ES-I3 (cell line): ENCODE results near the gene DPP7.
A peak's percentile ranks its signal among the peaks of the same experiment; 100 is the strongest.

ENCODE experiments used
- H3K36me3 ChIP-seq: 2 replicates; pipeline ENCODE4 v1.6.1; 2013; ENCODE audit warnings: mild to moderate bottlenecking, low read length, control low read depth, moderate library complexity; ENCODE audit not compliant: insufficient read depth
- H3K4me1 ChIP-seq: 2 replicates; pipeline ENCODE4 v1.6.1; 2013; ENCODE audit warnings: mild to moderate bottlenecking, control low read depth, low read length; ENCODE audit not compliant: insufficient read depth
- H3K9ac ChIP-seq: 2 replicates; pipeline ENCODE4 v1.6.1; 2013; ENCODE audit warnings: low read depth, mild to moderate bottlenecking, low read length, moderate library complexity
- H3K9me3 ChIP-seq: 2 replicates; pipeline ENCODE4 v1.6.1; 2013; ENCODE audit warnings: mild to moderate bottlenecking, low read length, moderate library complexity; ENCODE audit not compliant: control insufficient read depth, insufficient read depth

DPP7 gene

GRCh38 chr9:137114220-137114612, 317 bp downstream of the DPP7 start:
- no peaks in the 10 kb centered on the region for H3K4me1 ChIP-seq
- H3K9me3 ChIP-seq = no peaks in the 10 kb centered on the region
- H3K9ac ChIP-seq = peak overlapping the region; percentile 47; the same call in 1 of the 2 replicates
- no peaks in the 10 kb centered on the region for H3K36me3 ChIP-seq

DNA sequence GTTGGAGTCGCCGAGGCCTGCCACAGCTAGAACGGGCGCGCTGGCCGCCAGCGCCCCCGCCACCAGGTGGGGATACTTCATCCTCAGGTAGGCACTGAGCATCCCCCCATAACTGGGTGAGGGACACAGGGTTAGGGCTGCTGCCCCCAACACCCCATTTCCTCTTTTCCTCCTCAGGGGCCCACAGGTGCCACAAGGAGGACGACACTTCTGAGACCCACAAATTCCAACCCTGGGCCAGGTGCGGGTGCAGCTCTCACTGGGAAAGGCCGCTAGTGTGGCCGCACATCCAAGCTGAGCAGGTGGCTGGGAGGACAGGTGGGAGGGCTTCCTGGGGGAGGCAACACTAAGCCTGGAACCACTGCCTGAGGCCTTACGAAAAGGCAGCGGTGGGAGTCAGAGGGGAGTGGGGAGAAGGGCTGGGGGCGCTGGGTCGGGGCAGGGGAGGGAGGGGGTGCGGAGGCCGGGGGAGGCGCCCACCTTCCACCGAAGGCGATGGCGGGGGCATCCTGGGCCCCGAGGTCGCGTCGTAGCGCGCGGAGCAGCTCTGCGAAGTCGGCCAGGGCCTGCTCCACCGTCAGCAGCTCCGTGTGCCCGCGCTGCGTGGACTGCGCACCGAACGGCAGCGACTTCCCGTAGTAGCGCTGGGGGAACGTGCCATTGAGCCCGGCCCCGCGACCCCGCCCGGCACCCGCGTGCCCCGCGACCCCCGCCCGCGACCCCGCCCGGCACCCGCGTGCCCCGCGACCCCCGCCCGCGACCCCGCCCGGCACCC, 961 bp downstream of the DPP7 start:
- Histone ChIP-seq H3K36me3 (no peaks in the 10 kb centered on the region), H3K9ac (no peak overlapping the region), H3K4me1 (no peaks in the 10 kb centered on the region), H3K9me3 (no peaks in the 10 kb centered on the region)

- no peaks in the 10 kb centered on the region for H3K9me3 ChIP-seq
- H3K36me3 ChIP-seq = no peaks in the 10 kb centered on the region
- H3K9ac ChIP-seq = no peak overlapping the region
- no peaks in the 10 kb centered on the region for H3K4me1 ChIP-seq
Observed at GRCh38 chr9:137112564-137113384, 1.8 kb downstream of the DPP7 start.

DNA sequence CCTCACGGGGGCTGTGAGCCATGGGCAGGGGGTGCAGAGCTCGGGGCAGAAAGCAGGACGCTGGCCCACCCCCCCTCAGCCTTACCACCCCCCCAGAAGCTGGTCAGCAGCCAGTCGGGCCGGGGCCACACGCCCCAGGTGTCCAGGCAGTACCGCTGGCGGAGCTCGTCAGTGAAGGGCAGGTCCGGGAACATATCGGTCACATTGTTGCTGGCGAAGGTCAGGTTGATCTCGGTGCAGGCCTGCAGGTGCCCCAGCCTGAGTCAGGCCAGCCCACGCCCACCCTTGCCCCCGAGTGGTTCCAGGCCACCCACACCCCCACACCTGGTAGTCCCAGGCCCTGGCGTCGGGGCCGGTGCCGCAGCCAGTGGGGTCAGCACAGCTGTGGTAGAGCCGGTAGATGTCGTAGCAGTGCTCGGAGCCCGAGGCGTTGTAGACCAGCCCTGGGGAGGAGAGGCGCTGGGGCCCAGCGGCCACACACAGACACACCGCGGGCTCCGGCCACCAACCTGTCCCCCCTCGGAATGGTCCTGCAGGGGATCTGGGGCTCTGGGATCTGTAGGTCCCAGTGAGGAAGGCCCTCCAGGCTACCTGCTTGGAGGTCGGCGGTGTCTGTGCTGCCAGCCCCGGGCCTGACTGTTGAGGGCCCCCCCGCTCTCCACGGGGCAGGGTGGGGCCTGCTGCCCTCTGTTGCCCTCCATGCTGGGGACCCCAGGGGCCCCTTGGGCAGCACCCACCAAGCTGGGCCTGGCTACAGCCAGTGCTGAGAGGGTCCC, 2.6 kb downstream of the DPP7 start:
- no peaks in the 10 kb centered on the region for H3K36me3 ChIP-seq
- H3K9ac ChIP-seq = no peak overlapping the region
- no peaks in the 10 kb centered on the region for H3K4me1 ChIP-seq
- H3K9me3 ChIP-seq = no peaks in the 10 kb centered on the region

- Histone ChIP-seq H3K9ac (no peak overlapping the region), H3K36me3 (no peaks in the 10 kb centered on the region), H3K4me1 (no peaks in the 10 kb centered on the region), H3K9me3 (no peaks in the 10 kb centered on the region)
Observed at GRCh38 chr9:137110911-137111787, 3.4 kb downstream of the DPP7 start.

- Histone ChIP-seq H3K9me3 (no peaks in the 10 kb centered on the region), H3K9ac (no peak overlapping the region), H3K4me1 (no peaks in the 10 kb centered on the region), H3K36me3 (no peaks in the 10 kb centered on the region)
Observed at GRCh38 chr9:137110147-137110910, 4.2 kb downstream of the DPP7 start.

GRCh38 chr9:137109250-137110146, 5.0 kb downstream of the DPP7 start:
- H3K9me3 ChIP-seq = no peaks in the 10 kb centered on the region
- H3K9ac ChIP-seq = no peak overlapping the region
- no peaks in the 10 kb centered on the region for H3K36me3 ChIP-seq
- no peaks in the 10 kb centered on the region for H3K4me1 ChIP-seq

DNA sequence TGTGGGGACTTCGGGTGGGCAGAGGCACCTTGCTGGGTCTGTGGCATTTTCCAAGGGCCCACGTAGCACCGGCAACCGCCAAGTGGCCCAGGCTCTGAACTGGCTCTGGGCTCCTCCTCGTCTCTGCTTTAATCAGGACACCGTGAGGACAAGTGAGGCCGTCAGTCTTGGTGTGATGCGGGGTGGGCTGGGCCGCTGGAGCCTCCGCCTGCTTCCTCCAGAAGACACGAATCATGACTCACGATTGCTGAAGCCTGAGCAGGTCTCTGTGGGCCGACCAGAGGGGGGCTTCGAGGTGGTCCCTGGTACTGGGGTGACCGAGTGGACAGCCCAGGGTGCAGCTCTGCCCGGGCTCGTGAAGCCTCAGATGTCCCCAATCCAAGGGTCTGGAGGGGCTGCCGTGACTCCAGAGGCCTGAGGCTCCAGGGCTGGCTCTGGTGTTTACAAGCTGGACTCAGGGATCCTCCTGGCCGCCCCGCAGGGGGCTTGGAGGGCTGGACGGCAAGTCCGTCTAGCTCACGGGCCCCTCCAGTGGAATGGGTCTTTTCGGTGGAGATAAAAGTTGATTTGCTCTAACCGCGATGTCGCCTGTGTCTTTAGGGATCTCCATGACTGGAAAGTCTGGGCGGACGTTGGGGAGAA, 5.8 kb downstream of the DPP7 start:
- Histone ChIP-seq H3K9me3 (no peaks in the 10 kb centered on the region), H3K4me1 (no peaks in the 10 kb centered on the region), H3K36me3 (peaks cover under 1% of the 10 kb centered on the region; the same call in 1 of the 2 replicates), H3K9ac (no peak overlapping the region)

DNA sequence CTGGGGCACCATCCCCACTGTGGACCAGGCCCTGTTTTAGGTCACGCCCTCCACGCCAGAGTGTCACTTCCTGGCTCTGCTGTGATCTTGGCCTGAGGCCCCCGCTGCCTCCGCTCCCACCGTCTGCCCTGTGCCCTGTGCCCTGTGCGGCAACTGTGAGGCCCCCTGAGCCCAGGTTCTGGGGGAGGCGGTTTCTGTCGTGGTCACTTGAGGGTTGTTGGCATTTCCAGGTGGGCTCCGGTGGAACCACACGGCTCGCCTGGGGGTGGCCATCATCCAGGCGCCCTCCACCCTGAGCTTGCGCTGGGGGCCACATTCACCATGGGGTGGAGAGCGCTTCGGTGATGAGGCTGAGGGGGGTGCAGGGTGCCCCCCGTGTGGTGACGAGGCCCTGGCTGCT, 6.6 kb downstream of the DPP7 start:
- peaks cover 4% of the 10 kb centered on the region; the same call in 1 of the 2 replicates for H3K9me3 ChIP-seq
- peaks cover 8% of the 10 kb centered on the region; the same call in 1 of the 2 replicates for H3K36me3 ChIP-seq
- no peaks in the 10 kb centered on the region for H3K4me1 ChIP-seq
- no peak overlapping the region for H3K9ac ChIP-seq

GRCh38 chr9:137107312-137107921, 7.1 kb downstream of the DPP7 start:
- Histone ChIP-seq H3K36me3 (peaks cover 13% of the 10 kb centered on the region; the same call in 1 of the 2 replicates), H3K4me1 (no peaks in the 10 kb centered on the region), H3K9ac (no peak overlapping the region), H3K9me3 (peaks cover 6% of the 10 kb centered on the region; the same call in 1 of the 2 replicates)

- H3K36me3 ChIP-seq = peaks cover 20% of the 10 kb centered on the region
- H3K9ac ChIP-seq = no peak overlapping the region
- peaks cover 6% of the 10 kb centered on the region; the same call in 1 of the 2 replicates for H3K9me3 ChIP-seq
- no peaks in the 10 kb centered on the region for H3K4me1 ChIP-seq
Observed at GRCh38 chr9:137106662-137107250, 7.8 kb downstream of the DPP7 start.
